ENCODE measurements around the gene NLRP6.

The NLRP6 gene

GRCh38 chr11:291281-292210, 13.3 kb downstream of the NLRP6 start:
- in situ Hi-C loops (cut with MboI; ENCODE audit: low pct_unique_long_range_greater_than_20kb, low sequenced_read_pairs, unreplicated experiment) = no loop called here
- TF ChIP-seq, protein P1, sequence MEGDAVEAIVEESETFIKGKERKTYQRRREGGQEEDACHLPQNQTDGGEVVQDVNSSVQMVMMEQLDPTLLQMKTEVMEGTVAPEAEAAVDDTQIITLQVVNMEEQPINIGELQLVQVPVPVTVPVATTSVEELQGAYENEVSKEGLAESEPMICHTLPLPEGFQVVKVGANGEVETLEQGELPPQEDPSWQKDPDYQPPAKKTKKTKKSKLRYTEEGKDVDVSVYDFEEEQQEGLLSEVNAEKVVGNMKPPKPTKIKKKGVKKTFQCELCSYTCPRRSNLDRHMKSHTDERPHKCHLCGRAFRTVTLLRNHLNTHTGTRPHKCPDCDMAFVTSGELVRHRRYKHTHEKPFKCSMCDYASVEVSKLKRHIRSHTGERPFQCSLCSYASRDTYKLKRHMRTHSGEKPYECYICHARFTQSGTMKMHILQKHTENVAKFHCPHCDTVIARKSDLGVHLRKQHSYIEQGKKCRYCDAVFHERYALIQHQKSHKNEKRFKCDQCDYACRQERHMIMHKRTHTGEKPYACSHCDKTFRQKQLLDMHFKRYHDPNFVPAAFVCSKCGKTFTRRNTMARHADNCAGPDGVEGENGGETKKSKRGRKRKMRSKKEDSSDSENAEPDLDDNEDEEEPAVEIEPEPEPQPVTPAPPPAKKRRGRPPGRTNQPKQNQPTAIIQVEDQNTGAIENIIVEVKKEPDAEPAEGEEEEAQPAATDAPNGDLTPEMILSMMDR (IDR thresholded peaks at IDR 0.05; ENCODE audit: extremely low read depth, insufficient read depth, missing control alignments) = no peak
- no peak for DNase-seq (ENCODE audit: low spot score)

DNA sequence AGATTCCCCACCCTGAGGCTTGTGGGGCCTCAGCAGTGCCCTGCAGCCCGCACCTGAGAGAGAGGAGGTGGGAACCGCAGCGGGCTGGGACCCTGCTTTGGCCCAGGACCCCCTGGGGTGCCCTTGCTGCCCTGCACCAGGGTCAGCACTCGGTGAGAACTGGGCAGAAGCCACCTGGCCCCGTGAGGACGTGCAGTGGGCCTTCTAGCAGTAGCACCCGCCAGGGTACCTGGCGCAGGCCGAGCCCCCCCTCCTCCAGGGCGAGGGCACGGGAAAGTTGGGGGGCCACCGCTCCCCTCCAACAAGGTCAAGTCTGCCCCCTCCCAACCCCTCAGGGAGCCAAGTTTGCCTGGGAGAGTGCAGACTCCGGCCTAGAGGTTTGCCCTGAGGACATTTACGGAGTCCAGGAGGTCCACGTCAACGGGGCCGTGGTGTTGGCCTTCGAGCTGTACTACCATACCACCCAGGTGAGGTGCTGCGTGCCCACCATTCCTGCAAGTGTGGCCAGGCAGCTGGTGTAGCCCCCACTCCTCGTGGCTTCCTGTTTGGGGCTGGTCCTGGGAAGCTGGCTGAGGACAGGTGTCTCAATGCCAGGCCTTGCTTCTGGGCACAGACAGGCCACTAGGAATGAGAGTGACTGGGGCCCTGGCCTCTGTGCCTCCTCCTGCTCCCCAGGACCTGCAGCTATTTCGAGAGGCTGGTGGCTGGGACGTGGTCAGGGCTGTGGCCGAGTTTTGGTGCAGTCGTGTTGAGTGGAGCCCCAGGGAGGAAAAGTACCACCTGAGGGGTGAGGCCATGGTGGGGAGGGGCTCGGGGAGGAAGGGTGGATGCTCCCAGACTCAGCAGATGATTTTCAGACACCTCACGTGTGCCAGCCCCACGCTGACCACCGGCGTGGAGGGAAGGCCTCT, 14.3 kb downstream of the NLRP6 start:
- in situ Hi-C loops (cut with MboI; ENCODE audit: low pct_unique_long_range_greater_than_20kb, low sequenced_read_pairs, unreplicated experiment) = no loop called here
- DNase-seq (ENCODE audit: low spot score) = no peak
- TF ChIP-seq, protein P1 (IDR thresholded peaks at IDR 0.05; ENCODE audit: extremely low read depth, insufficient read depth, missing control alignments) = no peak

DNA sequence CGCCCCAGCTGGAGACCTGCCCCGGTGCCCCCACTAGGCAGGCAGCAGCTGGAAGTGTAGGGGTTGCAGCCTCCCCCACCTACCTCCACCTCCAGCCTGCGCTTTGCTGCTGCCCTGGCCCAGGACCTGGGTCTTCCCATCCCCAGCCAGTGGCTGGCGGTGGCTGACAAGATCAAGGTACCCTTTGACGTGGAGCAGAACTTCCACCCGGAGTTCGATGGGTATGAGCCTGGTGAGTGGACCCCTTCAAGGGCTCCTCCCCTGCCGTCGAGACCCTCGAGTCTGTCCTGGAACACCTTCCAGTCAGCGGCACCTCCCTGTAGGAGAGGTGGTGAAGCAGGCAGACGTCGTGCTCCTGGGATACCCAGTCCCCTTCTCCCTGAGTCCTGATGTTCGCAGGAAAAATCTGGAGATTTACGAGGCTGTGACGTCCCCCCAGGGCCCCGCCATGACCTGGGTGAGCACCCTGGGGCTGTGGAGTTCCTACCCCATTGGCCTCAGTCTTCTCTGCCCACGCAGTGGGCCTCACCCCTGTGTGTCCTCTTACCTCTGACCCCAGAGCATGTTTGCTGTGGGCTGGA, 15.2 kb downstream of the NLRP6 start:
- in situ Hi-C loops (cut with MboI; ENCODE audit: low pct_unique_long_range_greater_than_20kb, low sequenced_read_pairs, unreplicated experiment) = no loop called here
- no peak for DNase-seq (ENCODE audit: low spot score)
- TF ChIP-seq, protein P1 (IDR thresholded peaks at IDR 0.05; ENCODE audit: extremely low read depth, insufficient read depth, missing control alignments) = no peak

DNA sequence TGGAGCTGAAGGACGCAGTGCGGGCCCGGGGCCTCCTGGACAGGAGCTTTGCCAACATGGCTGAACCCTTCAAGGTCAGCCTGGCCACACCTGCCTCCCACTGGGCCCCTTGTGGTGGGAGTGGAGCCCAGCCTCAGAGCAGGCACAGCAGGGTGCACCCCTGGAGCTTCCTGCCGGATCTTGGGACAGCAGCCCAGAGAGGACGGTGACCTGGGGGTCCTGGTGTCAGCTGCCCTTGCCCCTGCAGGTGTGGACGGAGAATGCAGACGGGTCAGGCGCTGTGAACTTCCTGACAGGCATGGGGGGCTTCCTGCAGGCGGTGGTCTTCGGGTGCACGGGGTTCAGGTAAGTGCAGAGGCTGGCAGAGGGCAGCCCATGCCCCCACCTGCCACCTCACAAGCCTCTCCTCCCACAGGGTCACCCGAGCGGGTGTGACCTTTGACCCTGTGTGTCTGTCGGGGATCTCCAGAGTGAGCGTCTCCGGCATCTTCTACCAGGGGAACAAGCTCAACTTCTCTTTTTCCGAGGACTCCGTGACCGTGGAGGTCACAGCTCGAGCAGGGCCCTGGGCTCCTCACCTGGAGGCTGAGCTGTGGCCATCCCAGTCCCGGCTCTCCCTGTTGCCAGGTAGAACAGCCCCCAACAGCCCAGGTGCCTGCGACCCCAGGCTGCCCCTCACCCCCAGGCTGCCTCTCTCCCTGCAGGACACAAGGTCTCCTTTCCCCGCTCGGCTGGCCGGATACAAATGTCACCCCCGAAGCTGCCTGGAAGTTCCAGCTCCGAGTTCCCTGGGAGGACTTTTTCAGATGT, 15.8 kb downstream of the NLRP6 start:
- DNase-seq (ENCODE audit: low spot score) = no peak
- TF ChIP-seq, protein P1 (IDR thresholded peaks at IDR 0.05; ENCODE audit: extremely low read depth, insufficient read depth, missing control alignments) = no peak
- in situ Hi-C loops (cut with MboI; ENCODE audit: low pct_unique_long_range_greater_than_20kb, low sequenced_read_pairs, unreplicated experiment) = no loop called here

DNA sequence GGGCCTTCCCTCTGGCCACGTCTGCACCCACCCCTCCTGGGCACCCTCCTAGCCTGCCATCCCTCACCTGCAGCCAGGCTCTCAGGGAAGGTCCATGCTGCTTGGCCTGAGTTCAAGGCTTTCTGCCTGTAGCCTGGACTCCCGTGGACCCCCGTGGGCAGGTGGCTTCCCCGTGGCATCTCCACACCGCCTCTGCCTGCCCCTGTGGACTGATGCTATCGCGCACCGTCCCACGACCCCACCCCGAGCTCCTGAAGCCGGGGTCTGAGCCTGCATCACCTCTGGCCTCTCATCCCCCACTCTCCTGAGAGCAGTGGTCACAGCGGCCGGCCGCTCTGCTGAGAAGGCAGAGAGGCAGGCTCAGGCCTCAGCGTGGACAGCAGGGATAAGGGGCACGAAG, 16.6 kb downstream of the NLRP6 start:
- DNase-seq (ENCODE audit: low spot score) = no peak
- in situ Hi-C loops (cut with MboI; ENCODE audit: low pct_unique_long_range_greater_than_20kb, low sequenced_read_pairs, unreplicated experiment) = no loop called here

More for the DNA sequence above, 16.6 kb downstream of the NLRP6 start:
- TF ChIP-seq, protein P1 (IDR thresholded peaks at IDR 0.05; ENCODE audit: extremely low read depth, insufficient read depth, missing control alignments) = no peak
